Stimulated activated CD4-positive, alpha-beta T cell treated with anti-CD3 and anti-CD28 coated beads, Interleukin-2, amount 100 ng/mL, for 4 hours (primary cell): ENCODE data around the gene BRD4.

ENCODE experiments used
- DNase-seq: peaks from one replicate; pipeline ENCODE4 v3.0.0-alpha.2; 2020; ENCODE audit warnings: low read depth

Gene BRD4

DNA sequence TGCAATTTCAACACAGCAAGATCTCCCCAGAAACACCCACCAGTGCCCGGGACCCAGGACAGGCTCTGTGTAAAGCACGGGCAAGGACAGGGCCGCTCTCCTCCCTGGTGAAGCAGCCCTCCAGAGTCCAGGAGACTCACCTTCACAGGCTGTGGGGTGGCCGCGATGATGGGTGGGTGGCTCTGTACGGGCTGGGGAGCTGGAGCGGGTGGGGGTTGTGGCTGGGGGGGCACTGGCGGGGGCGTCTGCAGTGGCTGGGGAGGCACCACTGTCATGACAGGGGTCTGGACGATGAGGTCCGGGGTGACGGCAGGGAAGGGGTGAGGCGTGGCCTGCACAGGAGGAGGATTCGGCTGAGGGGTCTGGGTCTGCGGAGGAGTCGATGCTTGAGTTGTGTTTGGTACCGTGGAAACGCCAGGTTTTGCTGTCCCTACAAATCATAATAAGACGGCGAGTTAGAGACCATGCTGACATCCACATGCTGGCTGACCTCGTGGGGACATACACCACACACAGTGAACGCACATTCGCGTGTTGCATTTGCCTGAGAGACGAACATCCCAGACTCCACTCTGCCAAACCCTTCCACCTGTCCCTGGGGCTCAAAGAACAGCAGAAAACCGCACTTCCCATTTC lies 67.0 kb downstream of the BRD4 start:
- no peak for DNase-seq

DNA sequence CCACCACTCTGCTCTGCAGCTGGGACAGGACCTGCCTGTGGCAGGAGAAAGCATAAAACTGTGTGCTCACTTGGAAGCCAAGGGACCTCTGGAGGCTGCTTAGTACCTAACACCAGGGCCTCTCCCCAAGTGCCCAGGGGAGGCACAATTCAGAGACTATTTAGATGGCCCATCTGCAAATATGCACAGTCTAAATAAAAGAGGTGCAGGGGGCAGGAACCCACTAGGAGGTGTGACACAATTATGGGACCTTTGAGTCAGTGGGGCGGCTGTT lies 67.5 kb downstream of the BRD4 start:
- no peak for DNase-seq

DNA sequence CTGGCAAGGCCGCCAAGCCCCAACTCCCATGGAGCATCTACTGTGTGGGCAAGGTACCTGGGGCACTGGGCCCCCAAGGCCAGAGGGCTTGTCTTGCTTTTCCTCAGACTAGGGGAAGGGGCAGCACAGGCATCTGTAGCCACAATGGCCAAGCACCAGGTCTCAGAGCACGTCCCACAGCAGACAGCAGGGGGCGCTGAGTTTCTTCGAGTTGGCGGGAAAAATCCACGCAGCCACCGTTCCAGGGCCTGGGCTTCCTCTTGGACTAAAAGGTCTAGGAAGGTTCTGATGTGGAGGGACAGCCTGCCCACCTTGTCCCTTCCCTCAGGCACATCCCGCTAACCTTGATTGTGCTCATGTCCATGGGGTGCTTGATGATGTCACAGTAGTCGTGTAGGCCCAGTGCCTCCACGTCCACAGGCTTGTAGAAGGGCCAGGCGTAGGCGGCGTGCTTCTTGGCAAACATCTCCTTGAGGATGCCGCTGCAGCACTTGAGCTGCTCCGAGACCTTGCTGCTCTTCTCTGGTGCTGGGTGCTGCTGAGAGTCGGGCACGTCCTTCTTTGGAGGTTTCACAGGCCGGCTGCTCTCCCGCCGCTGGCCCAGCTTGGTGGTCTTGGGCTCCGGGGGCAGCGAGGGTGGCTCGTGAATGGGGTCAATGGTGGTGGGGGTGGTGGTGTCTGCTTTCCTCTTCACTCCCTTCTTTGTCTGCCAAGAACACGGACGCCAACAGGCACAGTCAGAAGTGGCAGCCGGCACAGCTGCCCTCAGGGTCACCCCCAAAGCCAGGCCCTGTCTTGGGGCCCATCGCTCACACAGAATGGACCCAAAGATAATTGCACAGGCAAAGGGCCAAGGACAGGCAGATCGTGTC lies 68.0 kb downstream of the BRD4 start:
- DNase-seq = peak; percentile 57

DNA sequence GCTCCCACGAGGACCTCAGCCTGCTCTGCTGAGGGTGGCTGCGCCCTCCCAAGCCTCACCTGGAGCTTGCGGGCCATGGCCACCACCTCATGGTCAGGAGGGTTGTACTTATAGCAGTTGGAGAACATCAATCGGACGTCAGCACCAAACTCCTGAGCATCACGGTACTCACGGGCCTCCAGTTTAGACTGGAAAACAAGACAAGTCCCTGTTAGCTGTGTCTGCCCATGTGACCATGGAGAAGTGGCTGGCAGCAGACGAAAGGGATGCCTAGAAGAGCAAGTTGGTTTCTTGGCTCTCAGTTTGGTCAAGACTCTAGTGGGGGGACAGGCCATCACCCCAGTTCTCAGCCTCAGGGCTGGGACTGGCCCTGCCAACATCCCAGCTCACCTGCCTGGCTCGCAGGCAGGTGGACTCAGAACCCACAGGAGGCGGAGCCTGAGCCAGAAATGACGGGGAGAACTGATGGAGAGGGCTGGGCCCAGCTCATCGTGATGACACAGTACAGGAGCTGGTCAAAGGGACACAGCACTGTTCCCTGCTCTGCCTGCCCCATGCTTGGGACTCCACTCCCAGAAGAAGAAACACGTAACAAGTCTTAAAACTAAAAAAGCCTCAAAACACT lies 68.9 kb downstream of the BRD4 start:
- DNase-seq = no peak

DNA sequence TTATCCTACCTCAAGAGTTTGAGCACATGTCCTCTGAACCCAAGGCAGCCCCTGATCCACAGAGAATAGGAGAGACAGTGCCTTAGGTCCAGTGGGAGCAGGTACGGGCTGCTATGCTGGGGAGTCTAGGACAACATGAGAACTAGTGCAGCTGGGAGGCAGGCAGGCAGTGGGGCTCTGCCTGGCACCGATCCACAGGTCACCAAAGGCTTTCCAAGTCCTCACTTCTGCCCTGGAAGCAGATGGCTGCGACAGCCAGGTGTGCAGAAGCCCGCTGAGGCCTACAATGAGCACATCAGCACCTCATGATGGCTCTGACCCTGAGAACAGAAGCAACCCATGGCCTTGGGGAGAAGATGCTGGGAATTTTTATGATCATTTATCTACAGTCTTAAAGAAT lies 70.3 kb downstream of the BRD4 start:
- DNase-seq = no peak

DNA sequence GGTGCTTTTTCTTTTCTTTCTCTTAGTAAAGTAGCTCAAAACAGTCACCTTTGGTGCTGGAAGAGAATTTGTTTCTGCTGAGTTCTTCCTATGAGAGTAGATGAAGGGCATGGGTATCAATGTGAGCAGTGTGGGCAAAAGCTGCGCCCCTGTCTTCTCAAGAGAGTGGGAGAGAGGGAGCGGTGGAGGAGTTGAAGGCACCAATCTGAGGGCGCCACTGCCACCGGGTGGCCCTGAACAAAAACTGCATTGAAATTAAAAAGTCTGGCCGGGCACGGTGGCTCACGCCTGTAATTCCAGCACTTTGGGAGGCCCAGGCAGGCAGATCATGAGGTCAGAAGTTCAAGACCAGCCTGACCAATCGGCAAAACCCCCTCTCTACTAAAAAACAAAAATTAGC lies 71.4 kb downstream of the BRD4 start:
- DNase-seq = no peak

DNA sequence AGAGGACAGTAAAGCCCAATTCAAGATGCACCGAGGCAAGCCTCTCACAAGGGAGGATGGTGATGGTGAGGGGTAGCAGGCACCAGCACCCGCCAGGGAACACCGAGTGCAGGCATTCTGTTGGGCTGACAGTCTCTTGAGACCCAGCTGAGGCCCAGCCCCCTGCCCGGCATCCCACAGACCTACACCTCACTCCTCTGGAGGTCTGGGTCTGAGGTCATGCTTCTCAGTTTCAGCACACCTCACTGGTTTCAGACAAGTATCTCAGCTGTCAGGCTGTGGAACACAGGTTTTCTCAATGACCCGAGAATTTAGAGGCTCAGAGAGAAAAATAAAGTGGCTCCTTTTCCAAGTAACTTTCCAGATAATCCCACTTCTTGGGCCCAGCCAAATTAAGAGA lies 72.4 kb downstream of the BRD4 start:
- no peak for DNase-seq

DNA sequence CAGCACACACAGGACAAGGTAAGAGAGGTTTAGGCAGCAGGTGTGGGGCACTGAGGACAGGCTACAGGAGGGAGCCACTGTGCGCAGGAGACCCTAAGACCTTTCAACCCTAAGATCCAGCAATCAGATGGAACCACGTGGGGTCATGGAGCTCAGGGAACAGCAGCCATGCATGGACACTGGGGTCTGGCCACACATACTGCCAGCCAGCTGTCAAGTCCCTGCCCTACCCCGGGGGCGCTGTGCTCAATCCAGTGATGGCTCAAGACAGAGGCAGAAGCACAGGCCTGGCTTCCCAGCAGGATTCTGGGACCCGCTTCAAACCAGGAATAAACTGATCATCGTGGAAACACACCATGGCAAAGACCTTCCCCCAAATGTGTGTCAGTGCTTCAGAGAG lies 74.6 kb downstream of the BRD4 start:
- no peak for DNase-seq

DNA sequence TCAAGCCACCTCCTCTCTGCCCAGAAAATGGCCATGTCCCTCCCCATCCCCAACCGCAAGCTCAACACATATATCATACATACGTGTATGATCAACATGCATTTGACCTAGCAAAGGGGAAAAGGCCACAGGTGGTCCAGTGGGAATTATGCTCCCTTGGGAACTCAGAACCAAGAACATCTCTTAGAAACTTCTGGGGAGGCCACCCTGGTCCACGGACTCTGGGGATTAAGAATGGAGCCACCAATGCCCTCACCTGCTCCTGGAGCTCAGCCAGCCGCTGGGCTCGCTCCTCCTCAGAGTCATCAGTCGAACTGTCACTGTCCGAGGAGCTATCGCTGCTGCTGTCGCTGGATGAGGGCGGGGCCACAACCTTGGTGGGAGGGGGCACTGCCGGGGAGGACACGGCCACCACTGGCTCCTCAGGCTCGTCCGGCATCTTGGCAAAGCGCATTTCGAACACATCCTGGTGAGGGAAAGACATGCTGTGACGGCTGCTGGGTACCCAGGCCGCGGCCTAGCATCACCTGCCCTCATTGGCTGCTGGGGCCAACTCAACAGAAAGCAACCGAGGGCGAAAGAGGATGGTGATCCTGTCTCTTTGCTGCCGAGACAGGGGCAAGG lies 75.5 kb downstream of the BRD4 start:
- no peak for DNase-seq

DNA sequence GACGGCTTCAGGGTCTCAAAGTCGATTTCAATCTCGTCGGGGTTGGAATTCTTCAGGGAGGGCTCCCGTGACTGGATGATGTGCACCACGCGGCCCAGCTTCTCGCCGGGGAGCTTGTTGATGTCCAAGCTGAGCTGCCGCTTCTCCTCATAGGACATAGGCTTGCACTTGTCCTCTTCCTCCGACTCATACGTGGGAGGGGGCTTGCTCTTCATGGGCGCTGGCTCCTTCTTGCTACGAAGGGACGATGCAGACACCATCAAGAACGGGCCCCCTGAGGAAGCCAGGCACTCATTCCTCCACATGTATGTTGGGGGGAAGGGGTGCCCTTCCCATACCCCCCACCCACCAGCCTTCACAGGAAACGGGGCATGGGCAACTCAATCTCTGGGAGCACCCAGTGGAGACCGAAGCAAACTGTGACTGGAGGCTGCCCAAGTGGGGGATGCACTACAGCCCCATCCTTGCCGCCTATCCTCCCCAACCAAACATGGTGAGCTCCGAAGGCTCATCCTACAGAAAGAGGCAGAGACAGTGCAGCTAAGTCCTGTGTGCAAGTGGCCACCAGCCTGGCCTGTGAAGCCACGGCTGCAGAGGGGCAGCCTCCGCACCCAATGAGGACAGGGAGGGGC lies 76.9 kb downstream of the BRD4 start:
- no peak for DNase-seq

DNA sequence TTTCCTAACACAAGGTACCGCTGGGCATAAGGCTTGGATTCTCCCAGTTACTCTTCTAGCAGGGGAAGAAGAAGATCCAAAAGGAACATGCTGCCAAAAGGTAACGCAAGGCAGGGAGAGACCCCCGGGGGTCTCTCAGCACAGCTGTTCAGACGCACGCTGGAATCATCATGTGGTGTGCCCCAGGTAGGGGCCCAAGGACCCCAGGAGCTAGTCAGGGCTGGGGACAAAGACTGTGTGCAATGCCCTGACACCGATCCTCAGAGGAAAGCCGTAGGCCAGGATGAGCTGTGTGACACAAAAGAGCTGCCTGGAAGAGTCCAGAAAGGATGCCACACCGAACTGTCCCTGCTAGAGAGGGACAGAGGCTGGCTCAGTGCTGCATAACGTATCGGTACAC lies 77.8 kb downstream of the BRD4 start:
- no peak for DNase-seq

DNA sequence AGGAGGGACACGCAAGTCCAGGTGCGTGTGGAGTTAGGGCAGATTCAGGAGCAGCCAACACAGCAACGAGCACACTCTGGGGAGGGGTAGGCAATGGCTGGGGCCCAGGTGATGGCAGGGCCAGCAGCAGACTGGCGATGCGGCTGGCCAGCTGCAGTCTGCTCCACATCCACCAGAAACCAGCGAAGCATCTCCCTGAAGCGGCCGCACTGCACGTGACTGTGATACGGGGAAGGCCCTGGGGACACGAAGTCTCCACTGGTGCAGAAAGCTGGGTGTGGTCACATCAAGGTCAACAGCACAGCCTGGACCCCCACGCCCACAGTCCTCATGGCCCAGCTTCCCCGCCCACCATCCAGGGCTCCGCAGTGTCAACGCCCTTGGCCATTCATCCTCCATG lies 78.8 kb downstream of the BRD4 start:
- no peak for DNase-seq

DNA sequence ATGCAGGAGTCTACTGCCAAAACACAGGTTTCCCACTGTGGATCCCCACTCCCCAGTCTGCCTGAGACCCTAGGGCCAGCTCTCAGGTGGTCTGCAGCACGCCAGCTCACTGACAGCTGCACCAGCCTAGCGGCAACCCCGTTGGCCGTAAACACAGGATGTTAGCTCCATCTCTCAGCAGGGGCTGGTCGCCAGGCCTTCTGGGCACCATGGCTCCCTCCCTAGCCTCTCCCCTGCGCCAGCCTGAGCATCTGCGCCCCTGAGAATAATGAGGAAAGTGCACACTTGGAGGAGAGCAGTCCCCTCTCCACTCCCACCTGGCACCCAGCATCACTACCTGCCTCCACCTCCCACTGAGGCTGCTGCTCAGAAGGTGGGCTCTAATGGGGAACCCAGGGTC lies 79.3 kb downstream of the BRD4 start:
- DNase-seq = no peak

DNA sequence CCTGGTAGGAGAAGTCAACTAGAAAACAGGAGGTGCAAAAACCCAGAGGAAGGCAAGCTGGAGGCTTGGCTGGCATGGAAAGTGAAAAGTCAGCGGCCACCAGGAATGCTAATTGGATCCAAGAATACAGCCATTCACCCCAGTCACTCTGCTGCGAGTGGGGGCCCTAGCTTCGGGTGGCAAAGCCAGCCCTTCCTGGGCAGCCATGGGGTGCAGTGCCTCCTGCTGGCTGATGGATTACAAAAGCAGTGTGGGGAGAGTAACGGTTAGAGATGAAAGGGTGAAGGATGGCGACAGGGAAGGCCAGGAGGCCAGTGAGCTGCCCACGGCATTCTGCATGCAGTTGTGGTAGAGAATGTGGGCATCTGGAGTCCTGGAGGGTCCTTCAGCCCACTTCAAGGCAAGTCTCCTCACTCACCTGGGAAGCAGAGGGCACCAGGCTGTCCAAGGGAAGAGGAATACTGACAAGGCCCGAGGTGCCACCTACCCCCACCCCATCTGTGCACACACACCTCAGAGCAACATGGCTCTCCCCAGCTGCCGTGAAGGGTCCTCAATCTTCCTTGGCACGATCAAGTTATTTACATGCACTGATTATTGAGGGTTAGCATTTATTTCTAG lies 79.8 kb downstream of the BRD4 start:
- no peak for DNase-seq

DNA sequence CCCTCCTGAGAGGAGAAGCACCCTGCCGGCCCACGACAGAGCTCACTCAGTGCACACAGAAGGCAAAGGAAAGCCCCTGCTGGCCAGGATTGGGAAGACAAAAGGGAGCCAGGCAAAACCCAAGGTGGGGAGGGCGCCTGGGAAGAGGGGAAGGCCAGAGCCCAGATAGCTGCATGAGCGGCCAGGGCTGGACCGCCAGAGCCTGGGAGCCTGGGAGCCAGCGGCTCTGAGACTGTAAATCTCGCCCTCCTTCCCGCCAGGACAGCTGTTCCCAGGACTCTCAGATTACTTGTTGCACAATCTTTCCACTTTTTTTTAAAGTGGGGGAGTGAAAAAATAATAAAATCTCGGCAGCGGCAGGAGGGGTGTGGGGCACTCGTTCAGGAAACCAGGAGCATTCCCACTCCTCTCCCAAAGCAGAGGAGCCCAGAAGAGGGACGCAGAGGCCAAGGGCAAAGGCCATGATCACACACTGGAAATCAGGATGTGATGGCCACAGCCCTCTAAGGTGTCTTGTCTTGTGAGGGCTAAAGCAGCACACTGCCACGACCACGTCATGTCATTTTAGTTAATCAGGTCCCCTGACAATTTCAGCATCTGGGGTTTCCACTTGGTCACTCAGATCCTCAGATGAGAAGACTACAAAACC lies 80.5 kb downstream of the BRD4 start:
- DNase-seq = no peak

DNA sequence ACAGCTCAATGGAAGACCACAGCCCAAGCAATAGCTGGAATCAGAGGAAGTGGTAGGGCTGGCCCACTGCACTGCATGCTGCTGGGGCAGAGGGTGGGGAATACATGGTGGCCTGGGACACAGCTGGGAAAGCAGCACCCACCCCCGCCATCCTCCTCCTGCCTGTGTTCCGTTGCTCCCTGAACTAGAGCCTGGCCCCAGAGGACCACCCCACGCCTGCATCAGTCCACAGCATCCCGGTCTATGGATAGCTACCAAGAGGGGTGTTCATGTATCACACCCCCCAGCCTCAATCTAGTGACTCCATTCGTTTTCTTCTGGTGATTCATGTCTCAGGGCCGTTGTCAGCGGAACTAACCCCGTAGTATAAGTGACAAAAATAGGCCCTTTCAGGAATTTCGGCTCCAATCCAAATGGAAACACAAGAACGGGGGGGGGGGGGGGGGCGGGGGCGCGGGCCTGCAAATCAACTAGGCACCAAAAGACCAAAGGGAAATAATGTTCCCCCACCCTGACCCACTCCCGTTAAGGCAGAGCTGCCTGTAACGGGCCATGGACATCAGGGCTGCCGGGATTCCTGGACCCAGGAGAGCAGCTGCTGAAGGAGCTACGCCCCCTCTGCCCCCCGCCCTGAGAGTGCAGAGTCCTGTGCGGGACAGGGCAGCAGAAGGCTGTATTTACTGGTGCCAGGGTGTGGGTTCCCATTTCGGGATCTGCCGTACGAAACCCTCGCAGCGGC lies 81.2 kb downstream of the BRD4 start:
- no peak for DNase-seq

DNA sequence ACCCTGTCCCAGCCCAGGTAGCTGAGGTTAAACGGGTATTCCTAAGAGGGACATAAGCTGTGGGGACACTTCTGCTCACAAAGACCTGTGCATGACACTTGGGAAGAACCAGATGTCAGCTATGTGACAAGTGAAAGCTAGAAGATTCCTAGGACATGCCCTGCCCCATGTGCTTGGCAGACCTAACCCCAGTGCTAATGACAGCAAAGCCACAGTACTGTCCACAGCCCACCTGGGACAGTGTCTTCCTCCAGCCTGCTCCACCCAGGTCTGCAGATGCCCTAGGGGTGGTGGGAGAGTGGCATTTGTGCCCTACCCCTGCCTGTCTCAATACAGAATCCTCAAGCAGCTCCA lies 81.7 kb downstream of the BRD4 start:
- DNase-seq = no peak

DNA sequence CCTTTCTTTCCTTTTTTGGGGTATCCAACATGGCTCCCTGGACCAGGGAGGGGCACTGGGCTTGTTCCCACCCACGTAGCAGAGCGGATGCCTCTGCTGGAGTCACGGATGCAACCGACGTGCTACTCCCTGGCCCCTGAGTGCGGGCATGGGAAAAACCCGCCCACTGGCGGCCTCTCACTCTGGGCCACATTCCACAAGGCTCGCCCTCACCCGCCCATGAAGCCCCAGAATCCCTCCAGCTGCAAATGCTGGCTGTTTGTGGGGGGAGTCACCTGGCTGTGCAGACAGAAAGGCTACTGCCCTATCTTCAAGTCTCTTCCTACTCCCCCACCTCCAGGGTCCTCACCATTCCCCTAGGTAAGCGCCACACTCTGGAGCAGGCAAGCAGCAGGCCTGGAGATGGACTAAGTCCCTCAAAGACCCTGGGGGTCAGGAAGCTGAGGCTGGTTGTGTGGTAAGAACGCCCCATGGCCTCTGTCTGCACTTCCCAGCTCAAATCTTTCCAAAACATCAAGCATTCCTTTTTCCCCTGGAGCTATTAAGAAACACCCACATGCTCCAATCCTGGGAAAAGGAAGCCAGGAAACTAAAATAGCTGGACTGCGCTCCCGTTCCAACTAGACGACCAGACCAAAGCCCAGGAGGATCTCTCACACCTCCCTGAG lies 82.2 kb downstream of the BRD4 start:
- no peak for DNase-seq

DNA sequence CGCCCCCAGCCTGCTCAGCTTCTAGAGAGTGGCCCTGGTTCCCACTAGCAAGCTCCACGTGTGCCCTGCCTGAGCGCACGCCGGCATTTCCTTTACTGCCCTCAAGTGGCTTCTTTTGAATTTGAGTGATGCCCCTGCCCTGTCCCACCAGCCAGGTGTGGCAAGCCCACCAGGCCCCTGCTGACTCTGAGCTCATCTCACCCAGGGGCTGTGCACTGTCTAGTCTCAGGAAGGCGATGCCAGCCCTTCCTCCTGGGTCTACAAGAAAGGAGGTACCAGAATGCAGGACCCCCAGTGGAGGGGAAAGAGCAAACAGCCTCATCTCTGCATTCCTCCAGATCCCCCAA lies 82.8 kb downstream of the BRD4 start:
- no peak for DNase-seq

DNA sequence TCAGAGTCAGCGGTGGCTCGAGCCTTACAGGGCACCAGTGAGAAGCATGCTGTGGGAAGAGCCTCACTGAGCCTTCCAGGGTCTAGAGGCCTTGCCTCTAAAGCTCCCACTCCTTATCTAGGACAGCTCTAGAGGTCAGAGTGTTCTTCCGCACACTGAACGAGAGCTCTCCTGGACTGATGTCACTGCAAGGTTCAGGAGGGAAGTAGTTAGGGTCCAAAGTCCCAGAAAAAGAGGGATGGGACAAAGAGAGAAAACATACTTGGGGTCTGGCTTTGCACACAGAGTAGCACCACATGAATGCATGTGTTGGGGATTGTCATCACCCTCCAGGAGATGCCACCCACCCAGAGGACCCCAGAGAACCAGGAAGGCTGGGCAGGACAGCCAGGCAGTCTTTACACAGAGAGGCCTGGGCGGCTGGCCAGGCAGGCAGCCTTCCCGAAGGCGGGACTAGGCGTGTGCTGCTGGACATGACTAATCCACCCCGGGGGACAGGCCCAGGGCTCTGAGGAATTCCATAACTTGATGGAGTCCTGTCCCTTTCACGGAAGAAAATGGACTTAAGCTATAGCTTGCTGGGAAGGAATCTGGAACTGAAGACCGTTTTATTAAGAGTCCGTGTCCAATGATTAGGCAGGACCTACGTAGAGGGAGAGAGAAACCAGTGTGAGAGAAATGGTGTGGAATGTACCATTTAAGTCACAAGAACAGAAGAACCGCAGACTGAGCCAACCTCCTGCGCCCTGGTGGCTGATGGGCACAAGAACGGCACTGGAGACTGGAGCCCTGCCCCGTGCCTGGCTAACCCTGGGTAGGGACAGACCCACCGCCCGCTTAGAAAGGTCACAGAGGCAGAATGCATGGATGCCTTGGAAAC lies 83.5 kb downstream of the BRD4 start:
- DNase-seq = no peak
